KG1 (cell line): ENCODE results near the gene TNS1.

Experiments
- DNase-seq: peaks from one replicate; lab custom pipeline; 2025; lab: John Stamatoyannopoulos, UW

TNS1 gene

DNA sequence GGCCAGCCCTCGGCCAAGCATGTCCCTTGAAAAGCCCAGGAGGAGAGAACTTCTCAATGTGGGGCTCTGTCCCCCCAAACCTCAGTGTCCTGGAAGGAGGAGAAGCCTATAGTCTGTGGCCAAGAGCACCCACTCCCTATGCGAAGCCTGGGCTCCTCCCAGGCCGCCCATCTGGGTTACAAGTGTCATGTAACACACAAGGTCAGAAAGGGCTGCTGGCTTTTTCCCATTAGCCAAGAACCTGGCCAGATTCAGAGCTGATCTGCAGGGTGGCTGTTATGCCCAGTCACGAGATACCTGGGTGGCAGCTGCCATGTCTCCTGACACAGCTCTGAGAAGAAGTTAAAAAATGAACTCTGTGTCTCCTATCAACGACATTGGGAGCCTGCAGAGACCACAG is 170.7 kb downstream of the TNS1 start:
- no peak for DNase-seq

DNA sequence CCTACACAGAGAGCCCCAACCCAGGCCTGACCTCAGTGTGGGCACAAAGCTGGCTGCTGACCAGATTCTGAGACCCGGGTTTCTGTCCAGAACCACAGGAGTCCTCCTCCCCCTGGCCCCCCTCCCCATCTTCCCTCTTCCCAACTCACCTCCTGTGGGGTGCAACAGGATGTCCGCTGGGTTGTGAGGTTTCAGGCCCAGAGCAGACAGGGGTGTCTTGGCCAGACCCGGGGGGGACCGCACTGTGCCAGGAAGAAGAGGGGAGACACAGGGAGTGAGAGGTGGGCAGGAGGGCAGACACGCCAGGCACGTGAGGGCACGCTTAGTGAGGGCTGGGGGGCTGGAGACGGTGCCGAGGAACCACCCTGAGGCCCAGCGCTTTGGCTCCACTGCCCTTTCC is 171.5 kb downstream of the TNS1 start:
- DNase-seq, result no peak

DNA sequence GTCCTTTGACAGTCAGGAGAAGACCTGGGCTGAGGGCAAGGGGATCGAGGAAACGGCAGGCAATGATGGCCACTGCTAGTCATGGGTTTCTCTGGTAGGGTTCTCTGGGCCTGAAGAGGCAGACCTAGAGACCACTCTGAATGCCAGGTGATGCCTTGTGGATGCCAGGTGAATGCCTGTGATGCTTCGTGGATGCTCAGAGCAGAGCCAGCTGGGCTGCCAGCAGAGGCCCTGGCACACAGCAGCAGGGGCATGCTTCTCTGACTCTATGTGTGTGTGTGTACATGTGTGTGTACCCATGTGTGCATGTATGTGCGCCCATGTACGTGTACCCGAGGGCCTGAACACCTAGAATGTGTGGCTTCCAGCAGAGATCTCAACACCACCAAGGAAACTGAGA is 172.0 kb downstream of the TNS1 start:
- no peak for DNase-seq

DNA sequence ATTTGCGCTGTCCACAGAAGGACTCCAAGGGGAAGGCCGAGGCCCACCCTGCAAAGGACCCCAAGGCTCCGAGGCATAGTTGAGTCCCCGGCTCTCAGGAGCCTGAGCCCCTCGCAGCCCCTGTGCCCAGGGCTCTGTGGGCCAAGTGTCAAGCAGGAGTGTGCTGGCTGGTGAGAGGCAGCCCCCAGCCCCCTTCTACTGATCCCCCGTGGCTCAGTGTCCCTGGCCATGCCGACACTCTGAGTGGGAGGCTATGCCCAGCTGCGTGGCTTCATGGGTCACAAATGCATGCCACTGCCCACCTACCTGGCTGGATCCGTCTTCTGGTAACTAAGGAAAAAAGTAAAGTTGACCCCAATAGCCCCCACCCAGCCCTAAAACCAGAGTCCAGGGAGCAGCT is 172.7 kb downstream of the TNS1 start:
- no peak for DNase-seq

DNA sequence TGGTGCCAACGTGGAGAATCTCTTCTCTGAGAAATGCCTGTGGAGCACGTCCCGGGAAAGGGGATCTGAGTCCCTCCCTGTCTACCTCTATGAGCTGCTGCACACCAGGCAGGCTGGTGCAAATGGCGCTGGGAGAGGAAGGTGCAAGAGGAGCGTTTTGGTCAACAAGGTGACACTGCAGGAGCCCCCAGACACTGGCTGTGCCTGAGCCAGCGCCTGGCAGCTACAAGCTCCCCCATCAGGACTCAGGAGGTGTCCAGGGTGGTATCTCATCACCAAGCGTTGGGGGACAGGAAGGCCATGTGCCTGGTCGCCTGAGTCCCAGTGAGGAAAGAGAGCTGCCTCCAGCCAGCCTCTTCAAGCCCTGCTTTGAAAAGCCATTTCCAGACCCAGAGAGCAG is 173.4 kb downstream of the TNS1 start:
- no peak for DNase-seq

DNA sequence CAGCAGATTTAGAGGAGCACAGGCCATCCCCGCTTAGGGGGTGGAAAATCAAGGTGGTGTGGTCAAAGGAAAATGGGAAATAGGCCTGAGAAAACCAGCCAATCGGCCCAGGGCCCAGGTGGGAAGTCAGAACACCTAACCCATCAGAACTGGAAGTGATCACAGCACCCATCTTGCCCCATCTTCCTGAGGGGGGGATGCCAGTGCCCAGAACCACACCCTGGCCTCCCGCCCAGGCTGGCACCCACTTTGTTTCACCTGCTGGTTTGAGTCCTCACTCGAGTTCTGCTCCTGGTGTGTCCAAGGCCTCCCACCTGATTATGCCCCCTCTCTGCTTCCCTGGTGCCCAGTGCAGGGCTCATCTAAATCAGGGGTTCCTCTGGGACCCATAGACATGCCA is 174.5 kb downstream of the TNS1 start:
- no peak for DNase-seq

DNA sequence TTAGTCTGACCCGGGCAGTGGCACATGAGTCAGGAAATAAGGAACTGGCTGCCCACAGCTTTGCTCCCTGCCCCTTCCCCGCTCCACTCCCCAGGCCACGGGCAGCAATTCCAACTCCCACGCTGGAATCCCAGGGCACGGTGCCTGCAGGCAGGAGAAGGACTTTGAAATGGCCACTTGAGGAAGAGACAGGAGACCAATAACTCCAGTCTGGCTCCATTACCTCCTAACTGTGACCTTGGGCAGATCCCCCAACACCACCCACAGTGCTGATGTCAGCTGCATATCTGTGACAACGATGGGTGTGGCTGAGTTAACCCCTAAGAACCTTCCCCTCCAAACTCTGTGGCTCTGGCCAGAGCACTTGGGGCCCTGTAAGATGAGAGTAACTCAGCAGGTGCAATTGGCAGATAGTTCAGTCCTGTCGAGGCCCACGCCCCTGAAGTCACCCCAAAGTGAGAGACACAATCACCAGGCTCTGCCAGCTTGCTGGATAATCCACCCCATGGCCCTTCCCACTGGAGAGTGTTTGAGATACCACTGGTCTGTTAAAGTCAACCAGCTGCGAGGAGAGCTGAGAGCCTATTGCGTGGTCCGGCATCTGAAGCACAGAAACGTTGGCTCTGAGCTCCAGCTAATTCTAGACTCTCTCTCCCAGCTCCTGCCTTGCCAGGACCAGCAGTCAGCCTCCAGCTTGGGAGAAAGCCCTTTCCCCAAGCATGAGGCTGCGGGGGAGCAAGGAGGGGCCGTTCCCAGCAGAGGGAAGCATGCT is 175.2 kb downstream of the TNS1 start:
- no peak for DNase-seq

DNA sequence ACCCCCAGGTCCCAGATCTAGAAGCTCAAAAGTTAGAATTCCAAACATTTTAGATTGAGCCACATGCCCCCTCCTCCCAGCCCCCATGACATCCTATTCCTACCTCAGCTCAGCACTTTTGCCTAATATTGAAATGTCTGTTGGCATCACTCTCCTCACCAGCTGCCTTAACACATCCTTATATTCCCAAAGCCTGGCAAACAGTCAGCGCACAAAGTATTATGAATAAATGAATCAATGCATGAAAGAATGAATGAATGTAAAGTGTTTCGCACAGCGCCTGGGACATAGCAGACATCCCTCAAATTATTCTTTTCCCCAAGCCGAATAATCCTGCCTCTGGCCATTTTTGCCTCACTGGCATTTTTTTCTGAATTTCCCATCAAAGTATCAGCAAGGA is 175.8 kb downstream of the TNS1 start:
- DNase-seq, result no peak

DNA sequence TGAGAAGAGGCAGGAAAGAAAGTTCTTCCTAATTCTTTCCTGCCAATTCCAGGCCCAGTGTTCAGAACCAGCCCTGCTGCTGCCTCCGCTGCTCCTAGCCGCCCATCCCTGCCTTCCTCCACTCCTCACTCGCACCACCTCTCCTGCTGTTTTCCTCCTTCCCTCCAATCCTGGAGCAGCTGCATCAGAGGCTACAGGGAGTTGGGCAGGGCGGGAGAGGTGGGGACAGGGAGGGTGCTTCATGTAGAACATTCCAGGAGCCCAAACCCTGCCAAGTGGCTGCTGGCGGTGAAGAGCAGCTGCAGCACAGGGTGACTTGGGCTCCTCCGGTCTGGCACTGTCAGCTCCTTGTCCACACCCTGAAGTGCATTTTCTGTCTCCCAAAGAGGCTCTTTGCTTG is 176.3 kb downstream of the TNS1 start:
- no peak for DNase-seq

DNA sequence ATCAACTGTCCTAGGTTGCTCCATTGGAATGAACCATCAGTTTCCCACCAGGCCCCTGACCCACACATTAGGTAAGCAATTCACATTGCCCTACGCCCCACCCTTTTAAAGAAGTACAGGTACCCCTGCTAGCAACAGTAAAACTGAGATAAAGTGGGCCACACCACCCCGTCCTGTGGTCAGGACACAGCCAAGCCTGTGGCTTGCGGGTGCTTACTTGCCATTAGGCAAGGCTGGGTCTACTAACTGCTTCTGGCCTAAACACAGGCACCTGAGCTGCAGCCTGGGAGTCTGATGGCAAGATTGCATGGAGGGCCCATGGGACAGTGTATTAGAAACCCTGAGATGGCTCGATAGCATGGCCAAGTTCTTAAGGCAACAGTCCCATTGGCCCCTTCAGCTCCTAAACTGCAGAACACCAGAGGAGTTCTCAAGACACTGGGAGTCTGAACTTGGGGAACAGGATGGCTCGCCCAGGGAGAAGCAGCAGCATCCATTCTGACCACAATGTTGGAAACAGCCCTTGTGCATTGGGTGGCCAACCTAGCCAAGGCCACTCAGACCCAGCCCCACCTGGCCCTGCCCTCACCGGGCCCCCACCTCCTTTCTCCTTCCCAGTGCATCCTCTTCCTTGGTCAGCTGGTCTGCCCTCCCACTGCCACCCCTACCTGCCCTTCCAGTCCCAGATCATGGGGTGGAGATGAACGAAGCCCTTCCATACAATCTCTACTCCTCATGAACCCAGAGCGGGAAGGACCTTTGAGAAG is 177.1 kb downstream of the TNS1 start:
- DNase-seq, result no peak

DNA sequence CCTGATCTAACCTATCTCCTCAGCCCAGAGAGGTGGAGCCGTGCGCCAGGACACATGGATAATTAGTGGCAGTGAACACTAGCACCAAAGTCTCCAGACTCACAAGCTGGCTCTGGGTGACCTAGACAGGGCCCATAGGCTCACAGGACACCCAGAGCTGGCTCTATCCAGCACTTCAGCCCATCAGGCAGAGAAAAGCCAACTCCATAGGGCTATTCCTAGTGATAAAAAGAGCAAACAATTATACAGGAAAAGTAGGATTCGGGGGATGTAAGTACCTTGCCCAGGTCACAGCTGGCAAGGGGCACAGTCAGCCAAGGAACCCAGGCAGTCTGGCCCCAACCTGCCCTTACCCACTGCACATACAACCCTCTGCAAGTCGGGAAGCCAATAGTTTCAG is 178.6 kb downstream of the TNS1 start:
- DNase-seq, result no peak

DNA sequence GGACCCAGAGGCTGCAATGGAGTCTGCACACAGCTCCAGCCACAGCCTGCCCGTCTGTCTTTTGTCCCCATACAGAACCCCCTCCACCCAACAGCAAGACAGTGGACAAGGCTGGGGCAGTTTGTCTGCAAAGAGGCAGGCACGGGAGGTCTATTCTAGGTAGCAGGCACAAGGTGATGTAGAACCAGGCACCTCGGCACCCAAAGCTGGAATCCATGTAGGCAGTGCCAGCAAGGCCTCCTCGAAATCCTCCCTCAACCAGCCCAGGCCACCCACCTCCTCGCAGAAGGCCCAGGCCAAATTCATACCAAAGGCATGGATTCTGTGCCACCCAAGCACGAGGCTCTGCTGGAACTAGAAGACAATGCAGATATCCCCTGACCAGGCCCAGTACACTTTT is 179.2 kb downstream of the TNS1 start:
- no peak for DNase-seq

DNA sequence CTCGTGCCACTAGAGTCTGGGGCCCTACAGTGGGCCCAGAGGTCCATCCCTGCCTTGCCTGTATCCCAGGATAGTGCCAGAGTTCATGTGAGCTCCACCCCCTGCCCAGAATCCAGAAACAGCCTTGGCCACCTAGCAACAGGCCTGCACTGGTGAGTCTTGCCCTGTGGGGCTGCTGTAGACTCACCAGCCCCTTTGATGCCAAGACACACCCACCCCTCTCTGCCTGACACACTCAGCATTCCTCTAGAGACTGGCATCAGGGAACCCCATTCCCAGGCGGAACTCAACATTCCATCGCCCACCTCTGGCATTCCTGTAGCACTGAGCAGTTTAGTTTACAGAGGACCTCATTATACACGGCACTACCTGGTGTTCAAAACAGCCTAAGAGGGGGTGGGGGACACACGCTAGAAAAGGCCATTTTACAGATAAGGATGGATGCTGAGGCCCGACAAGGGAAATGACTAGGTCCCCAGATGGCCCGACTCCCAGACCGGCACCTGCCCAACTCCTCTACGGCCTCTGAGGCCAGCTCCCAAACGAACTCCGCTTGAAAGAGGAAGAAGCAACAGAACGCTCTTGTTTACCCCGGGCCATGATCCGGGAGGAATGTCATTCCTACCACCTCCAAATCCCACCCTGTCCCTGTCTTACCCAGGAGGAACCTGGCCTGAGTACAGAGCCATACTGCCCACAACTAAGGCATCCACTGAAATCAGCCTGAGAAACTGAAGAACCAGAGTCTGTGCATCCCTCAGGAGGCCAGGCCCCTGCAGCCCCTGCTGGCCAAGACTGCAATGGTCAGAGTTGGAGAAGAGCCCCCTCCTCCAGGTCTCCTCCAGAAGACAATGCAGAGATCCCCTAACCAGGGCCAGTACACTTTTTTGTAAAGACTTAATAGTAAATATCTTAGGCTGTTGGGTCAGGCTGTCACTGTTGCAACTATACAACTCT is 180.2 kb downstream of the TNS1 start:
- no peak for DNase-seq

DNA sequence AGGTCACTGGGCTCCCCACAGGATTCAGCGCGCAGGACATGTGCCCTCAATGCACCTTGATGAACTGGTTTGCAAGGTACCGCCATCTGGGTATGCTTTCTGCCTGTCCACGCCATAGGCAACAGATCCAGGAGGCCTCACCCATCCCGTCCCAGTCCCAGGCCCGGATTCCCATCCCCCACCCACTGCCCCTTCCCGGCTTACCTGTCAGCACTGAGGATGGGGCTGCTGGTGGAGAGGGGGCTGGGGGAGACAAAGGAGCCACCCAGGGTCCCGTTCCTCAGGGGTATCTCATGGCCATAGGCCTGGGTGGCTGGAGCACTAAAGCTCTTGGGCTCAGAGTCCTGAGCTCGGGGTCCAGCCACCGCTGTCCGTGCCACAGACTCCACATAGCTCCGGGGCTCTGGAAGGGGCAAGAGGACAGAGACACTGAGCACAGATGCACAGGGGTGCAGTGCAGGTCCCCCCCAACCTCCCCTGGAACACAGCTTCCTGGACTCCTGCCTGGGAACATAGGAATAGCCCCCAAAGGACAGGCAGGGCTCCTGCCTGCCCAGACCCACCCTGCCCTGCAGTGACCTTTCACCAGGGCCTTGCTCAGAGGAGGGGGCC is 181.2 kb downstream of the TNS1 start:
- no peak for DNase-seq

DNA sequence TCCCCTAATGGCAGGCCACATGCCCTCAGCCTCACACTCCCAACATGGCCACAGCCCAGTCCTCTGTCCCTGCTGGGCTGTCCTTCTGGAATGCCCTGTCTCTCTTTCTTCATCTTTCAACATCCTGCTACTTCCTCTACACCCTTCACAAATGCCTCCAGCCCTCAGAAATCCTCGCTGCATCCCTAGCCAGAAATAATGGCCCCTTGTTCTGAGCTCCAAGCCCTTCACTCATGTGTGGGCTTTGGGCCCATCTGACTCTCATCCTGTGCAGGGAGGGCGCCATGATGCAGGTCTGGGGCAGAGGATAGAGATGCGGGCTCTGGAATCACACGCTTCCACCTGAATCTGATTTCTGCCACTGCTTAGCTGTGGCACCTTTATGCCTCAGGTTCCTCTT is 181.9 kb downstream of the TNS1 start:
- no peak for DNase-seq

DNA sequence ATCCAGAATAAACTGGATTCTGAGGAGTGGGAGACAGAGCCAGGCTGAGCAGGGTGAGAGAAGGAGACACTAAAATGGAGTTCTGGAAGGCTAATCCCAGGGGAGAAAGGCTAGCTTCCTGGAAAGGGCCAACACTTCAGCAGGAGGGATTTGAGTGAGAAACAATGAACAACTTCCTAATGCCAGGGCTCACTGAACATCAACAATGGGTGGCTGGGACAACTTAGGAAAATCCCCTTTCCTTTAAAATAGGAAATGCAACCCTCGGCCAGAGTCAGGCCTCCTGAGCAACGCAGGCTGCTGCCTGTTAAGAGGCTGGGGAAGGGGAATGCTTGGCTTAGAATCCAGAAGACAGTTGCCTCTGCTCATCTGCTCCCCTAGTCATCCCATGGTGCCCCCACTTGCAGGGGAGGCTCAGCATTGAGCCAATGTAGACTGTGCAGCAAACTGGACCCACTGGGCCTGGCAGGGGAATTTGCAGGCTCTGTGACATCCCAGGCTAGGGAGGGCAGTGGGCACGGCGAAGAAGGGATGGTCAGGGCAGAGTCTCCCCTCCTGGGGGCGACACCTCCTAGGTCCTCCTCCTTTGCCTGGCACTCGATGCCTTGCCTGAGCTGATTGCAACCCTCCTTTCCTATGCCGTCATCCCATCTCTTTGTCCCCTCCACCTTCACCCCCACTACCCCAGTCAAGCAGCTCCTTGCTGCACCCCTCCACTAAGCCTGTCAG is 182.5 kb downstream of the TNS1 start:
- DNase-seq, result no peak

DNA sequence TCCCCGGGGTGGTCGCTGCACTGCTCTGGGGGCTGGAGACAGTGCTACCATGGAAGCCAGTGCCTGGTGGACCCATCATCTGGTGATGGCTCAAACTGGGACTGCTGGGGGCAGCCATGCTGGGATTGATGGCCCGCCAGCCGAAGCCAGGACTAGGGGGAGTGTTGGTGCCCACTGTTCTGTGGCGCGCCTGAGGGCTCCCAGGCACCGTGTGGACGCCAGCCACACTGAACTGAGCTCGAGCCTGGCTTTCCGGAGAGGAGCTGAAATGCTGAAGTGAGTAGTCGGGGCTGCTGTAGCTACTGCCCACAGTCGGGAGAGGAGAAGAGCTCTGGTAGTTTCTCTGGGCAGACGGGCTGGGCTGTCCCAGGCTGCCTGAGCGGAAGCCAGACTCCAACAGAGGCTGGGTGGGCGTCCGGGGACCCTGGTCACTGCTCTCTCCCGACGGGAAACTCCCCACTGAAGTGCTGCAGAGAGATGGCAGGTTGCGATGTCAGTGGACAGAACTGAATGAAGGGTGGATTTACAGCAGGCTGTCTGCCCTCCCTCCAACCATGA is 184.4 kb downstream of the TNS1 start:
- no peak for DNase-seq

DNA sequence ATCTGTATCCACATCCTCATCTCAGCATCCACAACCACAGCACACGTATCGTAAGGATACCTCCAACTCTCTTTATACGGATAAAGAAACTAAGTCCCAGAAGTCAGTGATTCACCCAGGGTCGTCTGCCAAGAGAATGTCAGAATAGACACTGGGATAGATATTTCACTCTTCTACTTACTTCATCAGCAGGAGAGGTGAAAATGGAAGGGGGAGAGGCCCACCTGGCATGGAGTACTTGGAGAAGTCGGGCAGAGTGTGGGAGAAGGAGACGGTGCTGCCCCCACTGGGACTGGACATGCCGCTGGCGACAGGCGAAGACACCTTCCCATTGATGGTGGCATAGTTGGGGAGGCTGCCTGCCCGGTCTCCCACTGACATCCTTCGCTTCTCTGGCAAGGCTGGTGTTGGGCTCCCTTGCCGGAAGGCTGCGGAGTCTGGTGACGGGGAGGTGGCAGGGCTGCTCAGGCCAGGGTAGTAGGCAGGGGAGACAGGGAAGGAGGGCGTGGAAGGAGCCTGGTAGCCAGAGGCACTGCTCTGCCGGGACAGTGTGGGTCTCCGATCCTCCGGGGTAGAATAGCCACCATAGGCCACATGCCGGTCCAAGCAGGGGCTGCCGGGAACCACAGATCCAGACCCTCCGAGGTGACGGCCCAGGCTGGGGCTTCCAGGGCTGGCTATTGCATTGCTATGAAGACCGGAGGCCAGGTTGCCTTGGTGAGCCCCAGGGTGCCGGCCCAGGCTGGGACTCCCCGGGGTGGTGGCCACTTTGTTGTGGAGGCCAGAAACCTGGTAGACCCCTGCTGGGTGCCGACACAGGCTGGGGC is 185.1 kb downstream of the TNS1 start:
- no peak for DNase-seq

DNA sequence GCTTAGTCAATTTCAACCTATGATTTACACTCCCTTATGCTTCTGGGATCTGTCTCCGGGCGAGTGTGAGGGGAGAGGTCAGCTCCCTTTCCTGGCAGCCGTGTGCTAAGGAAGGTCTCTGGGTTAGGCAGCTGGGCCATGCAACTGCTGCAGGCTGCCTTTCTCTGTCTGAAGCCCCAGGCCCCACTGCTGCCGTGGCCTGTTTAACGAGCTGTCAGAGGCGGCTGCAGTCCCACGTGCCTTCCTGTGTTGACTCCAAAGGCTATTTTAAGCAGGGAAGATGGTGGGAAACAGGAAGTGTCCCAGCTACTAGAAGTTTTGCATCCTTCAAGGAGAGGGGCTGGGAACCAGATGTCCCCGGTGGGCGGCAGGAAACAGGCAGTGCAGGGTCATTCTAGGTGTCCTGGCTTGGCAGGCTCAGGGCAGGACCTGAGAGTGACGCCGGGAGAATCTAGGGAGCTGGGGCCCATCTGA is 186.4 kb downstream of the TNS1 start:
- DNase-seq, result no peak

DNA sequence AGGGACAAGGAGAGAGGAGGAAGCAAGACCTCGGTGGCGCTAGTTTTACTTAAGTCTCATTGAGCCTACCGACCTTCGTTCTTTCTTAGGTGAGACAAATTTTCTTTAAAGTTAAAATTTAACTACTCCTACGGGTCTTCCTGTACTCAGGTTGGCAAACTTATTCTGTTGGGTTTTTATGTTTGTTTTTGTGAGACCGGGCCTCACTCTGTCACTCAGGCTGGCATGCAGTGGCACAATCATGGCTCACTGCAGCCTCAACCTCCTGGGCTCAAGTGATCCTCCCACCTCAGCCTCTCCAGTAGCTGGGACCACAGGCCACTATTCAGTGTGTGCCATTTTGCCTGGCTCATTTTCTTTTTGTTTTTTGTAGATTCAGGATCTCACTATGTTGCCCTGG is 189.0 kb downstream of the TNS1 start:
- DNase-seq, result no peak
